ENCODE measurements around the gene CUTC. TPM values are rescaled to one million over a fixed set of nuclear protein-coding genes. Genes with fewer than 3 reads are reported as not detected.
A peak's percentile ranks its signal among the peaks of the same experiment; 100 is the strongest.

CUTC gene
- total RNA-seq, 4 donors from 2014 or later, result 13.4 to 21.6 (median 20.8) TPM

GRCh38 chr10:99779335-99779734 lies 47.3 kb downstream of the CUTC start:
- no peak overlapping the region for H3K4me3 ChIP-seq (ENCODE audit: low read depth, poor library complexity, severe bottlenecking)
- TF ChIP-seq POLR2A (IDR thresholded peaks at IDR 0.05) (no peak), CTCF (IDR thresholded peaks at IDR 0.05) (no peak)
- WGBS, 2 donors, result 13 to 14% methylated on average over 4 of the region's 4 CpGs
- no peak for DNase-seq (ENCODE audit: low spot score in 2 of 2)
- intact Hi-C loops (cut with DNase I; ENCODE audit: low total_unique reads), result no loop called here

GRCh38 chr10:99781734-99782429 lies 49.8 kb downstream of the CUTC start:
- WGBS, 2 donors, result 78 to 88% methylated on average over 5 of the region's 5 CpGs
- no peak for DNase-seq (ENCODE audit: low spot score in 2 of 2)
- intact Hi-C loops (cut with DNase I; ENCODE audit: low total_unique reads), result no loop called here
- TF ChIP-seq POLR2A (IDR thresholded peaks at IDR 0.05), result no peak
- no peak for TF ChIP-seq CTCF (IDR thresholded peaks at IDR 0.05)
- H3K4me3 ChIP-seq (ENCODE audit: low read depth, poor library complexity, severe bottlenecking), result no peak overlapping the region

GRCh38 chr10:99782447-99783286 lies 50.6 kb downstream of the CUTC start, which contains the start of gene ABCC2:
ABCC2 (plus strand) TSS chr10:99782640; CDS start chr10:99782845, 205 bp downstream.
- no peak for DNase-seq (ENCODE audit: low spot score in 2 of 2)
- TF ChIP-seq CTCF (IDR thresholded peaks at IDR 0.05) (no peak), POLR2A (IDR thresholded peaks at IDR 0.05) (no peak)
- intact Hi-C loops (cut with DNase I; ENCODE audit: low total_unique reads), result no loop called here
- H3K4me3 ChIP-seq (ENCODE audit: low read depth, poor library complexity, severe bottlenecking), result no peak within 1 kb of the TSS
- 60 to 72% methylated on average over 7 of the region's 7 CpGs for WGBS, 2 donors

- TF ChIP-seq POLR2A (IDR thresholded peaks at IDR 0.05) (no peak), CTCF (IDR thresholded peaks at IDR 0.05) (no peak)
- 60 to 61% methylated on average over 7 of the region's 7 CpGs for WGBS, 2 donors
- peak in 1 of 2 donors; percentile 22 for DNase-seq (ENCODE audit: low spot score in 2 of 2)
- H3K4me3 ChIP-seq (ENCODE audit: low read depth, poor library complexity, severe bottlenecking), result no peak overlapping the region
- intact Hi-C loops (cut with DNase I; ENCODE audit: low total_unique reads), result no loop called here
Observed at GRCh38 chr10:99784016-99784726, 52.1 kb downstream of the CUTC start.

- no peak for TF ChIP-seq POLR2A (IDR thresholded peaks at IDR 0.05)
- DNase-seq (ENCODE audit: low spot score in 2 of 2), result no peak
- WGBS, 2 donors, result 77 to 79% methylated on average over 6 of the region's 6 CpGs
- no peak overlapping the region for H3K4me3 ChIP-seq (ENCODE audit: low read depth, poor library complexity, severe bottlenecking)
- intact Hi-C loops (cut with DNase I; ENCODE audit: low total_unique reads), result no loop called here
Observed at GRCh38 chr10:99784727-99785441, 52.9 kb downstream of the CUTC start.

Measured in lower leg skin (tissue), 4 donors.